ENCODE measurements around the gene LRRTM2. TPM values are rescaled to one million over a fixed set of nuclear protein-coding genes. Genes with fewer than 3 reads are reported as not detected.

Gene LRRTM2
- total RNA-seq, 1 experiment from 2014 or later: not detected

Other genes with a start within 250 kb of the LRRTM2 start
- 186 and 229 TPM in 2 replicates for gene CTNNA1, start 121.9 kb downstream of the LRRTM2 start, total RNA-seq (2014; rRNA removed; shearing (Covaris generic))